HL-60 (cell line): Measurements from ENCODE around the gene EXOC6B.

Experiments used
- DNase-seq, 2 experiments: peaks; one replicate each; pipeline ENCODE4 v3.0.0-alpha.2; 2010 to 2020; ENCODE audit warnings: low read depth in 1 of 2, low spot score in 1 of 2
- H3K27ac ChIP-seq: fragments of 250-450 bp; sonication (Bioruptor Pico); replicated peaks from 2 replicates; pipeline ENCODE4 v1.5.1; 2020; ENCODE audit warnings: mild to moderate bottlenecking, moderate library complexity
- H3K27me3 ChIP-seq: fragments of 250-450 bp; sonication (Bioruptor Pico); 2 replicates; pipeline ENCODE4 v1.5.1; 2021; ENCODE audit warnings: mild to moderate bottlenecking, moderate library complexity; ENCODE audit not compliant: insufficient read depth, poor library complexity, severe bottlenecking
- H3K4me3 ChIP-seq: replicated peaks from 2 replicates; pipeline ENCODE4 v1.5.1; 2011; ENCODE audit warnings: mild to moderate bottlenecking, control low read depth, low read length; ENCODE audit not compliant: insufficient read depth
- CTCF ChIP-seq: IDR thresholded peaks from one replicate; pipeline ENCODE4 v1.5.1; 2011; ENCODE audit warnings: low read length, control low read depth, inconsistent platforms; ENCODE audit not compliant: insufficient read depth
- GABPA ChIP-seq: IDR thresholded peaks from 2 replicates; pipeline ENCODE4 v1.6.1; 2012; ENCODE audit warnings: low read depth
- POLR2AphosphoS5 ChIP-seq: IDR thresholded peaks from 2 replicates; pipeline ENCODE4 v1.6.1; 2012; ENCODE audit warnings: low read depth
- REST ChIP-seq: IDR thresholded peaks from 2 replicates; pipeline ENCODE4 v1.6.1; 2012; ENCODE audit warnings: low read depth; ENCODE audit not compliant: insufficient replicate concordance
- SPI1 ChIP-seq: IDR thresholded peaks from 2 replicates; pipeline ENCODE4 v1.6.1; 2012; ENCODE audit warnings: low read depth, mild to moderate bottlenecking, borderline replicate concordance

Gene EXOC6B

GRCh38 chr2:72181616-72182015 lies 644.2 kb downstream of the EXOC6B start:
- no peak for TF ChIP-seq CTCF
- no peak for TF ChIP-seq POLR2AphosphoS5
- TF ChIP-seq REST, result no peak
- TF ChIP-seq GABPA, result no peak
- no peak for TF ChIP-seq SPI1
- H3K27ac ChIP-seq, result no peak overlapping the region
- H3K27me3 ChIP-seq, result no peaks in the 10 kb centered on the region
- DNase-seq, result no peak
- no peak overlapping the region for H3K4me3 ChIP-seq

GRCh38 chr2:72180351-72180750 lies 645.5 kb downstream of the EXOC6B start:
- Histone ChIP-seq H3K27ac (no peak overlapping the region), H3K4me3 (no peak overlapping the region), H3K27me3 (no peaks in the 10 kb centered on the region)
- no peak for DNase-seq
- TF ChIP-seq REST (no peak), GABPA (no peak), SPI1 (no peak), POLR2AphosphoS5 (no peak), CTCF (no peak)

GRCh38 chr2:72178551-72178950 lies 647.3 kb downstream of the EXOC6B start:
- DNase-seq, result no peak
- no peak for TF ChIP-seq POLR2AphosphoS5
- TF ChIP-seq GABPA, result no peak
- no peak for TF ChIP-seq SPI1
- TF ChIP-seq REST, result no peak
- TF ChIP-seq CTCF, result no peak

More at GRCh38 chr2:72178551-72178950, 647.3 kb downstream of the EXOC6B start:
- Histone ChIP-seq H3K27ac (no peak overlapping the region), H3K27me3 (no peaks in the 10 kb centered on the region), H3K4me3 (no peak overlapping the region)
